Measurements from ENCODE around the gene SF3B5. TPM values are rescaled to one million over a fixed set of nuclear protein-coding genes. Genes with fewer than 3 reads are reported as not detected.
"Not testable (repeated sequence)": the region's sequence is repeated elsewhere in the genome, so short reads cannot be mapped to it uniquely, and the experiment has no call there.

Gene SF3B5
- 195 TPM for polyA plus RNA-seq (2012; ENCODE audit: insufficient read depth, insufficient read length)

- H3K4me3 ChIP-seq (ENCODE audit: low read length), result peak within 1 kb of the TSS; percentile 80
- peak; percentile 99 for DNase-seq (ENCODE audit: low read depth, low spot score)
Observed at GRCh38 chr6:144095134-144096002, at the start of gene SF3B5. Gene SF3B5 (minus strand): TSS chr6:144095573. CDS start chr6:144095497, 76 bp downstream.

GRCh38 chr6:144144996-144145395, 49.6 kb upstream of the SF3B5 start:
- no peak overlapping the region for H3K4me3 ChIP-seq (ENCODE audit: low read length)
- no peak for DNase-seq (ENCODE audit: low read depth, low spot score)

- DNase-seq (ENCODE audit: low read depth, low spot score), result no peak
- H3K4me3 ChIP-seq (ENCODE audit: low read length), result no peak overlapping the region
Observed at GRCh38 chr6:144143878-144144277, 48.5 kb upstream of the SF3B5 start.

- no peak overlapping the region for H3K4me3 ChIP-seq (ENCODE audit: low read length)
- no peak for DNase-seq (ENCODE audit: low read depth, low spot score)
Observed at GRCh38 chr6:144143106-144143505, 47.7 kb upstream of the SF3B5 start.

- DNase-seq (ENCODE audit: low read depth, low spot score), result no peak
- H3K4me3 ChIP-seq (ENCODE audit: low read length), result no peak overlapping the region
Observed at GRCh38 chr6:144141470-144141869, 46.1 kb upstream of the SF3B5 start.

GRCh38 chr6:144140867-144141266, 45.5 kb upstream of the SF3B5 start:
- DNase-seq (ENCODE audit: low read depth, low spot score), result no peak
- H3K4me3 ChIP-seq (ENCODE audit: low read length), result no peak overlapping the region

- no peak overlapping the region for H3K4me3 ChIP-seq (ENCODE audit: low read length)
- no peak for DNase-seq (ENCODE audit: low read depth, low spot score)
Observed at GRCh38 chr6:144139817-144140216, 44.4 kb upstream of the SF3B5 start.

GRCh38 chr6:144138542-144138941, 43.2 kb upstream of the SF3B5 start:
- no peak overlapping the region for H3K4me3 ChIP-seq (ENCODE audit: low read length)
- no peak for DNase-seq (ENCODE audit: low read depth, low spot score)

GRCh38 chr6:144134737-144135136, 39.4 kb upstream of the SF3B5 start:
- no peak overlapping the region for H3K4me3 ChIP-seq (ENCODE audit: low read length)

GRCh38 chr6:144134176-144134575, 38.8 kb upstream of the SF3B5 start:
- H3K4me3 ChIP-seq (ENCODE audit: low read length), result no peak overlapping the region
- DNase-seq (ENCODE audit: low read depth, low spot score), result no peak

More at GRCh38 chr6:144134737-144135136, 39.4 kb upstream of the SF3B5 start:
- DNase-seq (ENCODE audit: low read depth, low spot score), result no peak

GRCh38 chr6:144133225-144133821, 38.0 kb upstream of the SF3B5 start:
- H3K4me3 ChIP-seq (ENCODE audit: low read length), result no peak overlapping the region
- DNase-seq (ENCODE audit: low read depth, low spot score), result no peak

GRCh38 chr6:144132167-144132690, 36.9 kb upstream of the SF3B5 start:
- H3K4me3 ChIP-seq (ENCODE audit: low read length); DNase-seq (ENCODE audit: low read depth, low spot score): not testable (repeated sequence)

GRCh38 chr6:144131248-144131709, 35.9 kb upstream of the SF3B5 start:
- H3K4me3 ChIP-seq (ENCODE audit: low read length), result no peak overlapping the region
- no peak for DNase-seq (ENCODE audit: low read depth, low spot score)

GRCh38 chr6:144129469-144129868, 34.1 kb upstream of the SF3B5 start:
- H3K4me3 ChIP-seq (ENCODE audit: low read length), result no peak overlapping the region
- no peak for DNase-seq (ENCODE audit: low read depth, low spot score)

GRCh38 chr6:144127097-144127496, 31.7 kb upstream of the SF3B5 start:
- no peak for DNase-seq (ENCODE audit: low read depth, low spot score)
- no peak overlapping the region for H3K4me3 ChIP-seq (ENCODE audit: low read length)

GRCh38 chr6:144123836-144124235, 28.5 kb upstream of the SF3B5 start:
- no peak for DNase-seq (ENCODE audit: low read depth, low spot score)
- no peak overlapping the region for H3K4me3 ChIP-seq (ENCODE audit: low read length)

GRCh38 chr6:144123421-144123820, 28.0 kb upstream of the SF3B5 start:
- no peak overlapping the region for H3K4me3 ChIP-seq (ENCODE audit: low read length)
- DNase-seq (ENCODE audit: low read depth, low spot score), result no peak

- no peak for DNase-seq (ENCODE audit: low read depth, low spot score)
- no peak overlapping the region for H3K4me3 ChIP-seq (ENCODE audit: low read length)
Observed at GRCh38 chr6:144122861-144123260, 27.5 kb upstream of the SF3B5 start.

- DNase-seq (ENCODE audit: low read depth, low spot score), result no peak
- H3K4me3 ChIP-seq (ENCODE audit: low read length), result no peak overlapping the region
Observed at GRCh38 chr6:144119376-144119775, 24.0 kb upstream of the SF3B5 start.

GRCh38 chr6:144115219-144115618, 19.8 kb upstream of the SF3B5 start:
- DNase-seq (ENCODE audit: low read depth, low spot score), result no peak
- no peak overlapping the region for H3K4me3 ChIP-seq (ENCODE audit: low read length)

Data from Jurkat, Clone E6-1 (cell line).